ENCODE results near the gene PTPRG. TPM values are rescaled to one million over a fixed set of nuclear protein-coding genes. Genes with fewer than 3 reads are reported as not detected.
A peak's percentile ranks its signal among the peaks of the same experiment; 100 is the strongest.

Gene PTPRG
- total and polyA plus RNA-seq, 2 donors (not counting 3 experiments of a cell fraction or from before 2014, with no cell fraction given): 8.9 to 39.1 TPM

GRCh38 chr3:61955483-61955882, 394.1 kb downstream of the PTPRG start:
- POLR2A ChIA-PET: no interaction called here
- no TSS peak for BruUV-seq (replicated peaks)
- no peaks in the 10 kb centered on the region for H4K20me1 ChIP-seq (replicated peaks; ENCODE audit: control insufficient read depth, extremely low read depth, insufficient read depth, low read length)
- H3K27ac ChIP-seq (ENCODE audit: insufficient read depth, low read depth, low read length): no peak overlapping the region
- DNase-seq (ENCODE audit: low read depth, low spot score): no peak
- dilution Hi-C loops (cut with MboI; ENCODE audit: extremely low pct_ligation_motif_present, low sequenced_read_pairs) (no loop called here), intact Hi-C loops (cut with micrococcal nuclease) (no loop called here)
- no peak overlapping the region for H2AFZ ChIP-seq (ENCODE audit: low read depth, low read length)
- CTCF ChIA-PET: no interaction called here
- no peaks in the 10 kb centered on the region for H3K27me3 ChIP-seq (ENCODE audit: control insufficient read depth in 2 of 2, insufficient read depth in 2 of 2, low read length in 2 of 2)
- H3K36me3 ChIP-seq (ENCODE audit: control insufficient read depth in 2 of 2, extremely low read depth in 1 of 2, insufficient read depth in 2 of 2, low read length in 2 of 2): no peaks in the 10 kb centered on the region
- H3K9ac ChIP-seq (replicated peaks; ENCODE audit: extremely low read depth, insufficient read depth, low read length): no peak overlapping the region
- H3K4me1 ChIP-seq (ENCODE audit: control insufficient read depth, extremely low read depth, insufficient read depth, low read length): no peaks in the 10 kb centered on the region
- H3K4me2 ChIP-seq (ENCODE audit: insufficient read depth, low read length): no peak overlapping the region
- no peak for TF ChIP-seq JUN (IDR thresholded peaks at IDR 0.05; ENCODE audit: borderline replicate concordance, insufficient read depth, insufficient read length, low read depth)
- no peak for TF ChIP-seq CTCF (IDR thresholded peaks at IDR 0.05; ENCODE audit: extremely low read depth in 1 of 2, insufficient read depth in 1 of 2, low read depth in 1 of 2, low read length in 2 of 2)
- H3K4me3 ChIP-seq (replicated peaks in 1 of 3; ENCODE audit: insufficient read depth in 1 of 3, low read depth in 1 of 3, low read length in 3 of 3): no peak overlapping the region
- H3K9me1 ChIP-seq (replicated peaks; ENCODE audit: control insufficient read depth, extremely low read depth, insufficient read depth, low read length): no peaks in the 10 kb centered on the region
- H3K79me2 ChIP-seq (ENCODE audit: control insufficient read depth, insufficient read depth, low read length): no peaks in the 10 kb centered on the region
- FAIRE-seq: peak; percentile 12
- no peaks in the 10 kb centered on the region for H3K9me3 ChIP-seq (replicated peaks; ENCODE audit: control insufficient read depth, insufficient read depth, low read length)

GRCh38 chr3:61956236-61956635, 394.9 kb downstream of the PTPRG start:
- Histone ChIP-seq H2AFZ (ENCODE audit: low read depth, low read length) (no peak overlapping the region), H4K20me1 (replicated peaks; ENCODE audit: control insufficient read depth, extremely low read depth, insufficient read depth, low read length) (no peaks in the 10 kb centered on the region), H3K4me3 (replicated peaks in 1 of 3; ENCODE audit: insufficient read depth in 1 of 3, low read depth in 1 of 3, low read length in 3 of 3) (no peak overlapping the region), H3K4me1 (ENCODE audit: control insufficient read depth, extremely low read depth, insufficient read depth, low read length) (peaks cover 3% of the 10 kb centered on the region), H3K79me2 (ENCODE audit: control insufficient read depth, insufficient read depth, low read length) (no peaks in the 10 kb centered on the region), H3K9ac (replicated peaks; ENCODE audit: extremely low read depth, insufficient read depth, low read length) (no peak overlapping the region), H3K27ac (ENCODE audit: insufficient read depth, low read depth, low read length) (no peak overlapping the region), H3K9me3 (replicated peaks; ENCODE audit: control insufficient read depth, insufficient read depth, low read length) (no peaks in the 10 kb centered on the region), H3K4me2 (ENCODE audit: insufficient read depth, low read length) (no peak overlapping the region), H3K9me1 (replicated peaks; ENCODE audit: control insufficient read depth, extremely low read depth, insufficient read depth, low read length) (no peaks in the 10 kb centered on the region), H3K36me3 (ENCODE audit: control insufficient read depth in 2 of 2, extremely low read depth in 1 of 2, insufficient read depth in 2 of 2, low read length in 2 of 2) (no peaks in the 10 kb centered on the region), H3K27me3 (ENCODE audit: control insufficient read depth in 2 of 2, insufficient read depth in 2 of 2, low read length in 2 of 2) (no peaks in the 10 kb centered on the region)
- intact Hi-C loops (cut with micrococcal nuclease) (no loop called here), dilution Hi-C loops (cut with MboI; ENCODE audit: extremely low pct_ligation_motif_present, low sequenced_read_pairs) (no loop called here)
- ChIA-PET CTCF (no interaction called here), POLR2A (interaction anchor here (0.5 kb wide), 1 partner anchor 16 kb away, joined by 10 read pairs; no protein-coding TSS in a partner anchor)
- FAIRE-seq (no peak), DNase-seq (ENCODE audit: low read depth, low spot score) (no peak)
- BruUV-seq (replicated peaks): no TSS peak
- TF ChIP-seq MYC (IDR thresholded peaks at IDR 0.05; ENCODE audit: low read depth, low read length) (no peak), FOS (IDR thresholded peaks at IDR 0.05; ENCODE audit: borderline replicate concordance, insufficient read depth, low read length) (no peak), POLR2A (IDR thresholded peaks at IDR 0.05; ENCODE audit: low read depth, low read length) (no peak), CTCF (IDR thresholded peaks at IDR 0.05; ENCODE audit: extremely low read depth in 1 of 2, insufficient read depth in 1 of 2, low read depth in 1 of 2, low read length in 2 of 2) (no peak), GATA2 (IDR thresholded peaks at IDR 0.05; ENCODE audit: insufficient read depth, insufficient read length, low read depth, low read length) (no peak), JUN (IDR thresholded peaks at IDR 0.05; ENCODE audit: borderline replicate concordance, insufficient read depth, insufficient read length, low read depth) (no peak), MAX (IDR thresholded peaks at IDR 0.05; ENCODE audit: insufficient read depth, insufficient read length) (no peak), POLR2AphosphoS5 (IDR thresholded peaks at IDR 0.05; ENCODE audit: insufficient read depth, low read depth, low read length) (no peak), EZH2 (IDR thresholded peaks at IDR 0.05; ENCODE audit: borderline replicate concordance, low read depth, low read length, severe bottlenecking) (no peak)
